H9 (cell line): Measurements from ENCODE around the gene IGF2BP2. TPM values are rescaled to one million over a fixed set of nuclear protein-coding genes. Genes with fewer than 3 reads are reported as not detected.

ENCODE experiments used
- DNase-seq: peaks from one replicate; pipeline ENCODE4 v3.0.0-alpha.2; 2017
- H2AFZ ChIP-seq: one replicate; pipeline ENCODE4 v1.6.1; 2013; ENCODE audit warnings: mild to moderate bottlenecking, low read length, control low read depth, moderate library complexity
- H2AK5ac ChIP-seq: 2 replicates; pipeline ENCODE4 v1.6.1; 2013; ENCODE audit warnings: low read length, control low read depth, mixed read lengths; ENCODE audit not compliant: insufficient read length
- H2BK120ac ChIP-seq: one replicate; pipeline ENCODE4 v1.6.1; 2013; ENCODE audit warnings: low read depth, mild to moderate bottlenecking, low read length, control low read depth, inconsistent platforms; ENCODE audit not compliant: poor library complexity, severe bottlenecking
- H2BK12ac ChIP-seq: 2 replicates; pipeline ENCODE4 v1.6.1; 2013; ENCODE audit warnings: low read length, control low read depth, mixed read lengths, low read depth; ENCODE audit not compliant: insufficient read length
- H2BK15ac ChIP-seq: 2 replicates; pipeline ENCODE4 v1.6.1; 2013; ENCODE audit warnings: low read depth, low read length, control low read depth
- H2BK20ac ChIP-seq: one replicate; pipeline ENCODE4 v1.6.1; 2013; ENCODE audit warnings: low read depth, mild to moderate bottlenecking, low read length, control low read depth, inconsistent platforms; ENCODE audit not compliant: poor library complexity, severe bottlenecking
- H2BK5ac ChIP-seq: 2 replicates; pipeline ENCODE4 v1.6.1; 2013; ENCODE audit warnings: low read length, control low read depth, mixed read lengths; ENCODE audit not compliant: insufficient read length
- H3K14ac ChIP-seq: 2 replicates; pipeline ENCODE4 v1.6.1; 2013; ENCODE audit warnings: low read length, control low read depth; ENCODE audit not compliant: insufficient read depth
- H3K18ac ChIP-seq: 2 replicates; pipeline ENCODE4 v1.6.1; 2013; ENCODE audit warnings: low read depth, mild to moderate bottlenecking, mixed read lengths, low read length, control low read depth; ENCODE audit not compliant: insufficient read length
- H3K23ac ChIP-seq: 2 replicates; pipeline ENCODE4 v1.6.1; 2013; ENCODE audit warnings: low read length, control low read depth, mixed read lengths, low read depth; ENCODE audit not compliant: insufficient read length
- H3K23me2 ChIP-seq: 2 replicates; pipeline ENCODE4 v1.6.1; 2013; ENCODE audit warnings: low read depth, mild to moderate bottlenecking, mixed read lengths, low read length, control low read depth; ENCODE audit not compliant: insufficient read length, poor library complexity, severe bottlenecking
- H3K27ac ChIP-seq: 2 replicates; pipeline ENCODE4 v1.5.1; 2013; ENCODE audit warnings: low read length, control low read depth, mixed read lengths, low read depth; ENCODE audit not compliant: insufficient read length
- H3K27me3 ChIP-seq: 2 replicates; pipeline ENCODE4 v1.6.1; 2013; ENCODE audit warnings: low read length, control low read depth, inconsistent platforms; ENCODE audit not compliant: insufficient read depth
- H3K4ac ChIP-seq: 2 replicates; pipeline ENCODE4 v1.6.1; 2013; ENCODE audit warnings: low read depth, mild to moderate bottlenecking, control low read depth, inconsistent platforms, low read length, moderate library complexity
- H3K4me1 ChIP-seq: 2 replicates; pipeline ENCODE4 v1.6.1; 2013; ENCODE audit warnings: low read length, control low read depth, inconsistent platforms; ENCODE audit not compliant: insufficient read depth
- H3K4me2 ChIP-seq: 2 replicates; pipeline ENCODE4 v1.6.1; 2013; ENCODE audit warnings: low read length, control low read depth, mixed read lengths; ENCODE audit not compliant: insufficient read length, insufficient read depth
- H3K56ac ChIP-seq: 2 replicates; pipeline ENCODE4 v1.6.1; 2013; ENCODE audit warnings: low read depth, mild to moderate bottlenecking, mixed read lengths, low read length, control low read depth; ENCODE audit not compliant: insufficient read length
- H3K79me1 ChIP-seq: 2 replicates; pipeline ENCODE4 v1.6.1; 2013; ENCODE audit warnings: low read depth, mild to moderate bottlenecking, moderate library complexity, low read length, control low read depth, inconsistent platforms; ENCODE audit not compliant: insufficient read depth, poor library complexity, severe bottlenecking
- H3K79me2 ChIP-seq: 2 replicates; pipeline ENCODE4 v1.6.1; 2013; ENCODE audit warnings: low read length, control low read depth, inconsistent platforms; ENCODE audit not compliant: insufficient read depth
- H3K9ac ChIP-seq: 2 replicates; pipeline ENCODE4 v1.6.1; 2013; ENCODE audit warnings: low read length, control low read depth, mixed read lengths; ENCODE audit not compliant: insufficient read length; ENCODE audit errors: extremely low read depth
- H3K9me3 ChIP-seq: one replicate; pipeline ENCODE4 v1.6.1; 2013; ENCODE audit warnings: low read depth, low read length, inconsistent platforms; ENCODE audit not compliant: control insufficient read depth
- H3T11ph ChIP-seq: one replicate; pipeline ENCODE4 v1.6.1; 2013; ENCODE audit warnings: mild to moderate bottlenecking, low read length, control low read depth, inconsistent platforms
- H4K20me1 ChIP-seq: one replicate; pipeline ENCODE4 v1.6.1; 2013; ENCODE audit not compliant: control insufficient read depth, insufficient read length, insufficient read depth
- H4K5ac ChIP-seq: 2 replicates; pipeline ENCODE4 v1.6.1; 2013; ENCODE audit warnings: low read depth, mild to moderate bottlenecking, mixed read lengths, low read length, control low read depth; ENCODE audit not compliant: insufficient read length
- H4K8ac ChIP-seq: replicated peaks from 2 replicates; pipeline ENCODE4 v1.6.1; 2013; ENCODE audit warnings: low read length, control low read depth, mixed read lengths, low read depth; ENCODE audit not compliant: insufficient read length
- H4K91ac ChIP-seq: 2 replicates; pipeline ENCODE4 v1.6.1; 2013; ENCODE audit warnings: low read depth, mild to moderate bottlenecking, moderate library complexity, mixed read lengths, low read length, control low read depth; ENCODE audit not compliant: insufficient read length
- H3K27ac Mint-ChIP-seq, 3 experiments: 2 replicates in 2 of 3; 3 replicates in 1 of 3; pipeline ENCODE4 v1.8.0; 2020 to 2021; ENCODE audit warnings: mixed read lengths in 3 of 3, mild to moderate bottlenecking in 1 of 3, moderate library complexity in 1 of 3
- H3K27me3 Mint-ChIP-seq: 2 replicates; pipeline ENCODE4 v1.8.0; 2021; ENCODE audit warnings: low read depth, mild to moderate bottlenecking, moderate library complexity, mixed read lengths
- H3K36me3 Mint-ChIP-seq, 3 experiments: 2 replicates in 2 of 3; 3 replicates in 1 of 3; pipeline ENCODE4 v1.8.0; 2020 to 2021; ENCODE audit warnings: low read depth in 3 of 3, mixed read lengths in 3 of 3; ENCODE audit not compliant: insufficient read depth in 1 of 3
- H3K4me1 Mint-ChIP-seq, 2 experiments: 2 replicates each; pipeline ENCODE4 v1.8.0; 2020; ENCODE audit warnings: mixed read lengths in 2 of 2
- H3K4me3 Mint-ChIP-seq, 2 experiments: 2 replicates in 1 of 2; 3 replicates in 1 of 2; pipeline ENCODE4 v1.8.0; 2020 to 2021; ENCODE audit warnings: mild to moderate bottlenecking in 2 of 2, mixed read lengths in 2 of 2, moderate library complexity in 1 of 2
- H3K9me3 Mint-ChIP-seq, 2 experiments: 2 replicates in 1 of 2; 3 replicates in 1 of 2; pipeline ENCODE4 v1.8.0; 2020; ENCODE audit warnings: mild to moderate bottlenecking in 2 of 2, mixed read lengths in 2 of 2, moderate library complexity in 1 of 2
- WGBS: extraction: QIAGEN DNeasy Blood & Tissue Kit; methylation state at CpG from one replicate; pipeline ENCODE4 v1.1.7; 2013; ENCODE audit warnings: missing lambda C conversion rate, low lambda C conversion rate, mixed read lengths; ENCODE audit not compliant: insufficient read length; ENCODE audit errors: extremely low coverage; 5-methylcytosine and 5-hydroxymethylcytosine counted together
- total RNA-seq: library from RNA; stranded (reverse); gene quantifications from 2 replicates; pipeline ENCODE4 v1.2.1, GENCODE V29; 2021
- TF ChIP-seq, protein P1 (sequence below): fragments of 200-600 bp; sonication (generic); conservative IDR thresholded peaks from 3 replicates; pipeline ENCODE4 v1.8.0; 2021; ENCODE audit warnings: antibody characterized with exemption, mild to moderate bottlenecking

Gene IGF2BP2
- total RNA-seq, 1 experiment from 2014 or later, result 130 TPM

DNA sequence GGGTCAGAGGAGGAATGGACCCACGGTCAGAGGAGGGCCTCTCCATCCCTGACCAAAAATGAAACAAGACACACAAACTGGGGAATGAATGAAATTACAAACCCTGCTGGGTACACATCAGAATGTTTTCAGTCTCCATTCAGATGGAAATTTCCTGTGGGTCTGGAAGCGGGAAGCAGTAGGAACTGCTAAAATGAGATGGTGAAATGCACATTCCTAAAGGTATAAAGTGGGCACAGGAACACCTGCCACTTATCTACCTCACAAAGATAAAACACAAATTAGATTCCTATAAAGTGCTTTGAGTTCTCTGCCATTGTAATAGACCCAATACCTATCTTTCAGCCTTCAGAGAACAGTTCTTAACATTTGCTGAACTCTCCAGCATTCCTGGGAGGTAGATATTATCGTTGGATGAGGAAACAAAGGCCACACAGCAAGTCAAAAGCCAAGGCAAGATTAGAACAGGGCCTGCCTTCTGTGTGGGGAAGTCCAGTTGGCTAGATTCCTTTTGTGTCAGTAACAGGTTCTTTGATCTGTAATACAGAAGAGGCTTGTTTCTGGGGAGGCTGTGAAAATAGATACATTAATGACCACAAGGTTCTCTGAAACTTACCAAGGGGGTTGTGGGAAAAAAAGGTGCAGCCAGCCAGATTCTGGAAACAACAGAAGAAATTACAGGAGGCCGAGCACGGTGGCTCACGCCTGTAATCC is 98.4 kb downstream of the IGF2BP2 start:
- Histone ChIP-seq H3K9ac (no peak overlapping the region), H2BK20ac (no peak overlapping the region), H3K9me3 (no peaks in the 10 kb centered on the region), H3K79me2 (peaks cover 14% of the 10 kb centered on the region; the same call in 1 of the 2 replicates), H3K79me1 (no peaks in the 10 kb centered on the region), H3K27me3 (no peaks in the 10 kb centered on the region), H3K56ac (no peak overlapping the region), H2BK12ac (no peak overlapping the region), H2BK5ac (no peak overlapping the region), H3K27ac (no peak overlapping the region), H4K20me1 (no peaks in the 10 kb centered on the region), H4K91ac (no peak overlapping the region), H3T11ph (no peak overlapping the region), H3K18ac (no peak overlapping the region), H3K4ac (no peak overlapping the region), H2AFZ (no peak overlapping the region), H3K23me2 (no peaks in the 10 kb centered on the region), H3K4me1 (peaks cover 36% of the 10 kb centered on the region; the same call in 1 of the 2 replicates), H4K8ac (no peak overlapping the region), H4K5ac (no peak overlapping the region), H2BK15ac (no peak overlapping the region), H2AK5ac (no peak overlapping the region), H3K14ac (no peak overlapping the region), H2BK120ac (no peak overlapping the region), H3K23ac (no peak overlapping the region), H3K4me2 (no peak overlapping the region)
- peaks cover 0 to 2% (median 0%) of the 10 kb centered on the region in 3 experiments; a peak in 1 of 7 replicates for H3K36me3 Mint-ChIP-seq
- H3K9me3 Mint-ChIP-seq, result no peaks in the 10 kb centered on the region
- DNase-seq, result no peak
- no peaks in the 10 kb centered on the region for H3K27me3 Mint-ChIP-seq
- no CpG with 5 or more reads among the region's 6 CpGs for WGBS
- peaks cover 60 to 66% of the 10 kb centered on the region in 2 experiments for H3K4me1 Mint-ChIP-seq
- H3K4me3 Mint-ChIP-seq, result peak overlapping the region in 1 of 2 experiments; percentile 51; a peak in 3 of 5 replicates
- TF ChIP-seq, protein P1, sequence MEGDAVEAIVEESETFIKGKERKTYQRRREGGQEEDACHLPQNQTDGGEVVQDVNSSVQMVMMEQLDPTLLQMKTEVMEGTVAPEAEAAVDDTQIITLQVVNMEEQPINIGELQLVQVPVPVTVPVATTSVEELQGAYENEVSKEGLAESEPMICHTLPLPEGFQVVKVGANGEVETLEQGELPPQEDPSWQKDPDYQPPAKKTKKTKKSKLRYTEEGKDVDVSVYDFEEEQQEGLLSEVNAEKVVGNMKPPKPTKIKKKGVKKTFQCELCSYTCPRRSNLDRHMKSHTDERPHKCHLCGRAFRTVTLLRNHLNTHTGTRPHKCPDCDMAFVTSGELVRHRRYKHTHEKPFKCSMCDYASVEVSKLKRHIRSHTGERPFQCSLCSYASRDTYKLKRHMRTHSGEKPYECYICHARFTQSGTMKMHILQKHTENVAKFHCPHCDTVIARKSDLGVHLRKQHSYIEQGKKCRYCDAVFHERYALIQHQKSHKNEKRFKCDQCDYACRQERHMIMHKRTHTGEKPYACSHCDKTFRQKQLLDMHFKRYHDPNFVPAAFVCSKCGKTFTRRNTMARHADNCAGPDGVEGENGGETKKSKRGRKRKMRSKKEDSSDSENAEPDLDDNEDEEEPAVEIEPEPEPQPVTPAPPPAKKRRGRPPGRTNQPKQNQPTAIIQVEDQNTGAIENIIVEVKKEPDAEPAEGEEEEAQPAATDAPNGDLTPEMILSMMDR, result no peak
- H3K27ac Mint-ChIP-seq, result peak overlapping the region; percentile 23 to 96 (median 55); a peak in 6 of 7 replicates
